ENCODE results near the gene SSH2.
"Not testable (repeated sequence)": the region's sequence is repeated elsewhere in the genome, so short reads cannot be mapped to it uniquely, and the experiment has no call there.

SSH2 gene

GRCh38 chr17:29837531-29837930 is 92.5 kb downstream of the SSH2 start:
- DNase-seq (ENCODE audit: low read depth in 1 of 2, low spot score in 1 of 2), result no peak

GRCh38 chr17:29836643-29837042 is 93.4 kb downstream of the SSH2 start:
- no peak for DNase-seq (ENCODE audit: low read depth in 1 of 2, low spot score in 1 of 2)

DNA sequence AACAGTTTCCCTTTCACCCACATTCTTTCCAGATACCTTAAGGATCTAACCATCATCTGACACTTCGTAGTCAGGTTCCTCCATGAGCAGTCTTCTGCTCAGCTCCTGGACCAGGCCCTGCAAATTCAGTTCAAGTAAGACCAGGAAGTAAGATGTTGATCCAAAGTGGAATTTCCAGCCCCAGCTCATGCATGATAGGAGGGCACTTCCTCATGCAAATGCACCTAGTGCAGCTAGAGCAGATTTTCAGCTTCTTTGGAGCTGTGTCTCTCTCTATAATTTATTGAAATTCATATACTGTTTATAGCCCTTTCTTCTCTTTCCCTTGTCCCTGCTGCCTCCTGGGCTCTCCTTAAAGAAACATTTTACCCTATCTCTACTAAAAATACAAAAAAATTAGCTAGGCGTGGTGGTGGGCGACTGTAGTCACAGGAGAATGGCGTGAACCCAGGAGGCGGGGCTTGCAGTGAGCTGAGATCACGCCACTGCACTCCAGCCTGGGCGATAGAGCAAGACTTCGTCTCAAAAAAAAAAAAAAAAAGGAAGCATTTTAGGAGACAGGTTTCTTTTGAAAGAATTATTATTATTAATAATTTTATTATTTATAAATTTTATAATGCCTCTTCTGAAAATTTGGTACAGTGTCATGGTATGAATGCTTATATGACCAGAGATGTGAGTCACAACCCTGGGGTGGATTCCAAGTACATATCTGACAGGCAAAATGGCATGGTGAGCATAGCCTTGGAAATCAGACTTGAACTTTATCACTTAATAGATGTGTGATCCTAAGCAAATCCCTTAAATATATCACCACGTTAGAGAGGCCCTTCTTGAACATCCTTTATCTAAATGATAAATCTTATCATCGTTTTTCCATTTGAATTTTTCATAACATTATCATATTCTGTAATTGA is 94.3 kb downstream of the SSH2 start:
- no peak for DNase-seq (ENCODE audit: low read depth in 1 of 2, low spot score in 1 of 2)

GRCh38 chr17:29833801-29834200 is 96.2 kb downstream of the SSH2 start:
- no peak for DNase-seq (ENCODE audit: low read depth in 1 of 2, low spot score in 1 of 2)

- DNase-seq (ENCODE audit: low read depth in 1 of 2, low spot score in 1 of 2), result no peak
Observed at GRCh38 chr17:29828676-29829284, 101.2 kb downstream of the SSH2 start.

DNA sequence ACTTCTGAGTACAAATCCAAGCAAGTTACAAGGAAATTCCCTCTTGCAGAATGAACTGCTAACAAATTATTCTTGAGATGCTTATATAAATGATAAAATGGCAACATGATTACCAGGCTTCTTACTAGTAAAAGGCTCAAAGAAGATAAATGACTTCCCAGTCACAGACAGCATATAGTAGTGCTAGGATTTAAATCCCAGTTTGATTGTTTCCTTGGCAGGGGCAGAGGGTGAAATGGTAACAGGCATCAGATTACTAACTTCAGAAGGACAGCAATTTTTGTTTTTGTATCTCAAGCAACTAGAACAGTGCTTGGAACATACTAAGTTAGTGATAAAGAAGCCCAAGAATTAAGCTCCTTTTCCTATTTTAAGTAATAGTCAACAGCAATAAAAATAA is 102.8 kb downstream of the SSH2 start:
- DNase-seq (ENCODE audit: low read depth in 1 of 2, low spot score in 1 of 2), result no peak

DNA sequence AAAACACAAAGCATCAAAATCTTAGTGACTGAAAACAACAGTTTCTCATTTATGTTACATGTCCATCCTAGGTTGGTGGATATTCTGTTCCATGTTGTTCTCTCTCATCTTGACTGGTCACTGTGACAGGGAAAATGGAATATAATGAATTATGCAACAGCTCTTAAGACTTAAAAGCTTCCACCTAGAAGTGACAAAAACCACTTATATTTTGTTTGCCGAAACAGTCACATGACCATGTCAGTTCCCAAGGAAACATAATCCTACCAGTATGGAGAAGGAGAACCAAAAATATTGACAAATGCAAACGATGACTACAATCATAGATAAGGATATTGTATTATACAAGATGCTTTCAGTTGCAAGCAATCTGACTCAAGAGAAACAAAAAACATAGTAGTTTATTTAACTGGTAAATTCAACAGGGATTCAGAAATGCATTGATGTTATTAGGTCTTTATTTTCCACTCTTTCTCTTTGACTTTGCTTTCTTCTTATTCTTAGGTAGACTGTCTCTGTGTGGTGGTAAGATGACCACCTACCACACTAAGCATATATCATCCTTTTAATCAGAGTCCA is 103.8 kb downstream of the SSH2 start:
- no peak for DNase-seq (ENCODE audit: low read depth in 1 of 2, low spot score in 1 of 2)

GRCh38 chr17:29825604-29826003 is 104.4 kb downstream of the SSH2 start:
- DNase-seq (ENCODE audit: low read depth in 1 of 2, low spot score in 1 of 2), result no peak

DNA sequence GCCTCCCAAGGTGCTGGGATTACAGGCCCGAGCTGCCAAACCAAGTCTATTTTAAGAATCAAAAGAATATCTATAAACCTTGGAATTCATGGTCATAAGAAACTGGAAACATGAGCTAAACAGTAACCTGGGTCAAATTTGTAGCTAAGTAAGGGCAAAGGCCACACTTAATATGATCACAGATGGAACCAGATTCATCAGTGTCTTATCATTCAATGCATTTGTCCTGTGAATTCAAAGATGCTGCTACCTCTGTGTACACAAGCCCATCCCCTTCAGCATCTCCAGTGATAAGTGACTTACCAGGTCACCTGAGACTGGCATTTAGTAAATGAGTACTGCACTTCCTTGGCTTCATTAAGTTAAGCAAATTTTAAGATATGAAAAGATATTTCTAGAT is 108.1 kb downstream of the SSH2 start:
- DNase-seq (ENCODE audit: low read depth in 1 of 2, low spot score in 1 of 2), result no peak

DNA sequence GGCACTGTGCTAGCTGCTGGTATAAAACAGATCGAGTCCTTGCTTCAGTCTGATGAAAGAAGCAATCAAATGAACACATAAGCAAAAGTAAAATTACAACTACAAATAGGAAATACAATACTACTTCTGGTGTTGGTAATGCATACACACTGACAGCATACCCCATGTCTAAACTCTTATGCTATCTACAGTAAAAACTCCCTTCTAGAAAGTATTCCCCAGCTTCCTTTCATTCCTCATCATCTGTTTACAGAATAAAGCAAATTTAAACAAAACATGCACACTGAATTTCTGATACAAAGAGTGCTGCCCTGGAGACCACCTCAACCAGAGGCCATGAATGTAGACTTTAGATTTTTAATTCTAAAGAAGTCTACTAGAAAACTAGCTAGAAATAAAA is 109.6 kb downstream of the SSH2 start:
- no peak for DNase-seq (ENCODE audit: low read depth in 1 of 2, low spot score in 1 of 2)

- DNase-seq (ENCODE audit: low read depth in 1 of 2, low spot score in 1 of 2), result peak; percentile 24 to 31
Observed at GRCh38 chr17:29807520-29808361, 122.3 kb downstream of the SSH2 start.

GRCh38 chr17:29802246-29802645 is 127.8 kb downstream of the SSH2 start:
- no peak for DNase-seq (ENCODE audit: low read depth in 1 of 2, low spot score in 1 of 2)

- no peak for DNase-seq (ENCODE audit: low read depth in 1 of 2, low spot score in 1 of 2)
Observed at GRCh38 chr17:29800457-29800856, 129.6 kb downstream of the SSH2 start.

- no peak for DNase-seq (ENCODE audit: low read depth in 1 of 2, low spot score in 1 of 2)
Observed at GRCh38 chr17:29796652-29797051, 133.4 kb downstream of the SSH2 start.

DNA sequence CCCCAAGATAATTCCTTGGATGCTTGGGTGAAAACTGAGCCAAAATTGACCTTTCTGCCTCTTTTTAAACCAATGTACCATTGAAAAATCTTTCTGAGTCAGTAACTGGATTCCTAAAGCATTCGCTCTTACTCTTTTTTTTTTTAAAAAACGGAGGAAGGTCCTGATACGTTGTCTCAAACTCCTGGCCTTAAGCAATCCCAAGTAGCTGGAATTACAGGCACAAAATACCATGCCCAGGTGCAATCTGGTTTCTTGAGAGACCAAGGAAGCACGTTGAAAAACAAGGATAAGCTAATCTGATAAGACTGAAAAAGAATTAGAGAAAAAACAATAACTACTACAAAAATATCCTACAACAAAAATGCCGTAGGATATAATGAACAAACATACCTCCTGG is 136.5 kb downstream of the SSH2 start:
- no peak for DNase-seq (ENCODE audit: low read depth in 1 of 2, low spot score in 1 of 2)

DNA sequence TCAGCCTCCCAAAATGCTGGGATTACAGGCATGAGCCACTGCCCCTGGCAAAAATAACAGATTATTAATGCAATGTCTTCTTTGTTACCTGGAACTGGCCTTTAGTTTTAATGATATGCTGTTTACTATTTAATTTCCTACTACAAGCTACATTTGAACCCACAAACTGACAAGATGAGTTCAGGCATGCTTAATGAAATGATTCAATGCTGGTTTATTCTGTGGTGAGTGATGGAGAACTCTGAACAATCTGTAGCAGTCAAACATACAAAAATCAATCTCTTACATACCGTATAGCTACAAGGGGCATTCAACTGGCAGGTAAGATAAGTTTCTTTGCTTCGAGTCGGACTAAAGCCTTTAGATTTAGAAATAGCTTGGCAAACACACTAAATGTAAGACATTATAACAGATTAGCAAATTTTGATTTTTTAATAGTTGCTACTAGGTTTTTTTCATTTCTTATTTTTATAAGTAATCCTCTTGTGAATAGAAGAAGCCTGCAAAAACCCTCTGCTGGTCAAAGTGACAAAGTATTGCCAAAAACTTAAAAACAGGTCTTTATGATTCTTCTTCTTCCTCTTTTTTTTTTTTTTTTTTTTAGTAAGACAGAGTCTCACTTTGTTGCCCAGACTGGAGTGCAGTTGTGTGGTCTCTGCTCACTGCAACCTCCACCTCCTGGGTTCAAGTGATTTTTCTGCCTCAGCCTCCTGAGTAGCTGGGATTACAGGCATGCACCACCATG is 138.5 kb downstream of the SSH2 start:
- no peak for DNase-seq (ENCODE audit: low read depth in 1 of 2, low spot score in 1 of 2)

DNA sequence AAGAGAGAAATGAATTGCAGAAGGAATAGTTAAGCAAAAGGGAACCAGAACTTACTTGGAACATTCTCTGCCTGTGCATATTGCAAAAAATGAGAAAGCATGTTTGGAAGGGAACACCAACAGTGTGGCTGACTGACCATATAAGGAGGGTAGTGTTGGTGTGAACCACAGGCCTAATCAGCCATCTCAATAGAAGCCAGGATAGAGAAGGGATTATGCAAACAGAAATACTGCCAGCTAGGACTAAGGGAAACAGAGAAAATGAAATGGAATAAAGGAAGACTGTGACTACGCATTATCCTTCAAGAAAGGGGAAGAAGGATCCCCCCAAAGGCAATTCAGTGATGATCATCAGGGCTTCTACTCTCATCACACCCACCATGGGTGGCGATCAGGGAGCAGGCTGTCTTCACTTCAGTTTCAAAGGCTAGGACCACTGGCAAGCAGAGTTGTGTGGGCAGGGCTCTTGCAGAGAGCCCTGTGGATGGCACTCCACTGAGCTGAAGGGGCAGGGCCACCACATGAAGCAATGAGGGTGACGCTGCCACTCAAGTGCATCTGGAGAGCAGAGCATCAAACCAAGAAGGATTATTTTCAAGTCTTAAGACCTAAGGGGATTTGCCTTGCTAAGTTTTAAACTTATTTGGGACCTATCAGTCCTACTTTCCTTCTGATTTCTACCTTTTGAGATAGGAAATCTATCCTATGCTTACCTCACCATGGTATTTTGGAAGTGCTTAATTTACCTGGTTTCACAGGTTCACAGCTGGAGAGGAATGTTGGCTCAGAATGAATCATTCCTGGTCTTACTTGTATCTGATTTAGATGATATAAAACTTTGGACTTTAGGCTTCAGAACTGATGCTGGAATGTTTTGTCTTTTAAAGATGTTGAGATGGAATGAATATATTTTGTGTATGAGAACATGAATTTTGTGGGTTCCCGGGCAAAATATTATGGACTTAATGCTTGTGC is 140.5 kb downstream of the SSH2 start:
- no peak for DNase-seq (ENCODE audit: low read depth in 1 of 2, low spot score in 1 of 2)

DNA sequence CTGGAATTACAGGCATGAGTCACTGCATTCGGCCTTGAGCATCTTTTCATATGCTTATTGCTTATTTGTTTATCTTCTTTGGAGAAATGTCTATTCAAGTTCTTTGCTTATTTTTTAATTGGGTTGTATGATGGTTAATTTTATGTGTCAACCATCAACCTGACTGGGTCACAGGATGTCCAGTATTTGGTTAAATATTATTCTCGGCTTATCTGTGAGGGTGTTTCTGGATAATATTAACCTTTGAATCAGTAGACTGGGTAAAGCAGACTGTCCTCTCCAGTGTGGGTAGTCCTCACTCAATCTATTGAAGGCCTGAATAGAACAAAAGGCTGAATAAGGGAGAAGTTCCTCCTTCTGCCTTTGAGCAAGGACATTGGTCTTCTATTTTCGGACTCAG is 142.0 kb downstream of the SSH2 start:
- no peak for DNase-seq (ENCODE audit: low read depth in 1 of 2, low spot score in 1 of 2)

DNA sequence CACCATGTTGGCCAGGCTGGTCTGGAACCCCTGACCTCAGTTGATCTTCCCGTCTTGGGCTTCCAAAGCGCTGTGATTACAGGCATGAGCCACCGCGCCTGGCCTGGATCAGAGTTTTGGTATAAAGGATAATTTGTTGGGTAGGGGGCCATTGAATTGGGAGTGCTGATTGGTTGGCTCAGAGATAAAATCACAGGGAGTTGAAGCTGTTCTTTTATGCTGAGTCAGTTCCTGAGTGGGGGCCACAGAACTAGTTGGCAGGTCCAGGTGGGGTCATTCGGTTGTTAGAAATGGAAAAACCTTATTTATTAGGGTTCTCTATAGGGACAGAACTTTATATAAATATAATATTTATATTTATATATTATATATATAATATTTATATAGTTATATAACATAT is 147.1 kb downstream of the SSH2 start:
- DNase-seq (ENCODE audit: low read depth in 1 of 2, low spot score in 1 of 2), result no peak

DNA sequence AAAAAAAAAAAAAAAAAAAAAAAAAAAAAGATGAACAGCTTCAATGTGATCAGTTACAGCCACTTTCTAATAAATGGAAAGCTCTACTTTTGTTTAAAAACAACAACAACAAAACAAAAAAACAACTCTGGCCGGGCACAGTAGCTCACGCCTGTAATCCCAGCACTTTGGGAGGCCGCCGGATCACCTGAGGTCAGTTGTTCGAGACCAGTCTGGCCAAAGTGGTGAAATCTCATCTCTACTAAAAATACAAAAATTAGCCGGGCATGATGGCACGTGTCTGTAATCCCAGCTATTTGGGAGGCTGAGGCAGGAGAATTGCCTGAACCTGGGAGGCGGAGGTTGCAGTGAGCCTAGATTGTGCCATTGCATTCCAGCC is 150.2 kb downstream of the SSH2 start:
- DNase-seq (ENCODE audit: low read depth in 1 of 2, low spot score in 1 of 2), result not testable (repeated sequence)

Measured in activated T-helper 1 cell treated with anti-CD3 and anti-CD28 coated beads, Interleukin-2, amount 50 U/mL, for 16 hours (primary cell).